HG03442 (cell line): ENCODE data around the gene TWF2.

ENCODE experiments used
- ATAC-seq: cut with Tn5 transposase; IDR thresholded peaks from one replicate; pipeline ENCODE4 v1.9.1; 2021; ENCODE audit warnings: mild to moderate bottlenecking, moderate library complexity; ENCODE audit not compliant: unreplicated experiment

TWF2 gene

DNA sequence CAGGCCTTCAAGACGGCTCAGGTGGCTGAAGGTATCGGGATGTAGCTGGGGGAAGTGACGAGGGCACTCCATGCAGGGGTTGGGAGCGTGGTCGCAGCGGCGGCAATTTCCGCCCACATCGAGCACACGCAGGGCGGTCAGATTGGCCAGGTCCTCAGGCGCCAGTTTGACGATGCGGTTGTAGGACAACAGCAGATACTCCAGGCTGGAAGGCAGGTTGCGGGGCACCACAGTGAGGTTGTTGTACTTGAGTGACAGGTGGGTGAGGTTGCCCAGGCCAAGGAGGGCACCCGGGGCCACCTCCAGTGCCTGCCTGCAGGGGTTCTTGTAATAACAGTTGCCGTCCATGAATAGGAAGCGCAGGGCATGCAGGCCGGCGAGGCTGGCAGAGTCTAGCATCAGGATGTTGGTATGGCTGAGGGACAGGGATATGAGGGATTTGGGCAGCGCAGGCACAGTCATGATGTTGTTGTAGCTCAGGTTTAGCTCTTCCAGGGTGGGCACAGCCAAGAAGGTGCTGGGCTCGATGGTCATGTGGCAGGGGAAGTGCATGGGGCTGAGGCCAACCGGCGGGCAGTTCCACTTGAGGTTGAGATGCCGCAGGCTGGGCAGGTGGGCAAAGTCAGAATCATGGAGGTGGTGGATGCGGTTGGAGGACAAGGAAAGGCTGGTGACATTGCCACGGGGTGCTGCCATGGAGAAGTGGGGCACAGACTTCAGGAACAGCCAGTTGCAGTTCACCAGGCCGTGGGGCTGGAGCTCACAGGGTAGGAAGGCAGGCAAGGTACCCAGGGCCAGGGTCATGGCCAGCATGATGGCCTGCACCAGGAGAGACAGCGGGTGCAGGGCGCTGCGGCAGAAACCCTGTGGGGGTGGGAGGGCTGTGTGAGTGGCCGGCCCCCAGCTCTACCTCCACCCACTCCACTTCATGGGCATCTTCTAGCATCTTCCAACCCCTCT, 15.2 kb downstream of the TWF2 start:
- no peak for ATAC-seq

DNA sequence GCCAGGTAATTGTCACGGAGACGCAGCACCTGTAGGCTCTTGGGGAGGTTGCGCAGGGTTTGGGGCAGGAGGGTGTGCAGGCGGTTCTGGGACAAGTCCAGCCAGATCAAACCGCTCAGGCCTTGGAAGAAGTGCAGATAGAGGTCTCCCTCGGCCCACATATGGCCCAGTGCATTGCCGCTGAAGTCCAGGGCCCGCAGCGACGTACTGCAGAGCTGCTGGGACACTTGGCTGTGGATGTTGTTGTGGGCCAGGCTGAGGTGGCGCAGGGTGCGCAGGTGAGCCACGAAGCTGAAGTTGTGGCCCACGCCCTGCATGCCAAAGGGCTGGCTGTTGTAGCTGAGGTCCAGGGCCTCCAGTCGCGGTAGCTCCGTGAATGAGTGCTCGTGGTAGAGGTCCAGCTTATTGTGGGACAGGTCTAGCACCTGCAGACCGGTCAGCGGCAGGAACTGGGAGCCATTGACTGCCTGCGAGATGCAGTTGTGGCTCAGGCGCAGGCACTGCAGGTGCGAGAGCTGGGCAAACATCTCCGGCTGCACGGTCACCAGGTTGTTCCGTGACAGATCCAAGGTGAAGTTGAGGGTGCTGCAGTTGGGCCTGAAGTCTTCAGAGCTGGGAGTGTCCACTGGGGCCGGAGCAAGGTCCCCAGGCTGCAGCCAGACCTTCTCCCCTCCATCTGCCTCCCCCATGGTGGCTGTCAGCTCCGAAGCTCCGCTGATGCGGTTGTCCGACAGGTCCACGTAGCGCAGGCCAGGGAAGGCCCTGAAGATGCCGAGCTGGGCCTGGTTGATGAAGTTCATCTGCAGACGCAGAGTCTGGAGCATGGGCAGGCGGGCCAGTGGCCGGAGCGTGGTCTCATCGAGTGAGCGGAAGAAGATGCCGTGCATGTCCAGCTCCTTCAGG, 16.4 kb downstream of the TWF2 start:
- ATAC-seq: no peak

DNA sequence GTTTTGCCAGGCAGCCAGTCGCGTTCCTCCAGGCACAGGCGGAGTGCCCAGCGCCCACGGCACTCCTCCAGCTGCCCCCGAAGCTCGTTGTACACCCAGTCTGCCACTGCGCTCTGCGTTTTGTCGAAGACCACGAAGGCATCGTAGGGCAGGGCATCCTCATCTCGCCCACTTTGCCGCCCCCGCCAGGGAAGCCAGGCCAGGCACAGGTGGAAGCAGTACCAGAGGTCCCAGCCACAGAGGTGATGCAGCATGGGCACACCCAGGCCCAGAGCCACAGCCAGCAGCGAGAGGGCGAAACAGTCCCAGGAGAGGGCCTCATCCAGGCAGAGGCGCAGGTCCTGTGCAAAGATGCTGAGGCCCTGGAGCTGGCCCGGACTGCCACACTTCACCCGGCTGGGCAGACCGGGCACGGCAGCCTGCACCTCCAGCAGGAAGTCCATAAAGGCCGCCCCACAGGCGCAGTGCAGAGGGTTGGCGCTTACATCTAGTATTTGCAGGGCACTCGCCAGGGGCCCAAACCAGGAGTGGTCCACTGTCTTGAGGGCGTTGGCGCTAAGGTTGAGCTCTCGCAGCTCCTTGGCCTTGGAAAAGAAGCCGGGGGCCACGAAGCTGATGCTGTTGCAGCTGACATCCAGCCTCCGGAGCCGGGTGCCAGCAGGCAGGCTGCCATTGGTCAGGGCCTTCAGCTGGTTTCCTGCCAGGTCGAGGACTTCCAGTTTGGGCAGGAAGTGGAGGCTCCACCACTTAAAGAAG, 17.2 kb downstream of the TWF2 start:
- ATAC-seq: no peak

DNA sequence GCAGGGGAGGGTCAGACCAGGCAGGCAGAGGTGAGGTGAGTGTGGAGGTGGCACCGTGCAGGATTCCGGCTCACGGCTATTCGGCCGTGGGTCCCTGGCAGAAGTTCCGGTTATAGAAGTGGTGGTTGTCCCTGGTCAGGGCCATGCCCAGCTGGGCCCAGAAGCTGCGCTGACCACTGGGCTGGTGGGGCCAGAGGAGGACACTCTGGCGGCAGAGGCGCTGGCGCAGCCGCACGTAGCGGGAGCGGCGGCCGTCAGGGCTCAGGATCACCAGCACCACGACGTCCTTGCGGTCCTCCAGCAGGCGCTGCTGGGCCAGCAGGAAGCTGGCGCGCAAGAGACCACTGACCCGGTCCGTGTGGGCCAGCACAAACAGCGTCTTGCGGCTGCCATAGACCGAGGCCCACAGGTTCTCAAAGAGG, 17.8 kb downstream of the TWF2 start:
- no peak for ATAC-seq

DNA sequence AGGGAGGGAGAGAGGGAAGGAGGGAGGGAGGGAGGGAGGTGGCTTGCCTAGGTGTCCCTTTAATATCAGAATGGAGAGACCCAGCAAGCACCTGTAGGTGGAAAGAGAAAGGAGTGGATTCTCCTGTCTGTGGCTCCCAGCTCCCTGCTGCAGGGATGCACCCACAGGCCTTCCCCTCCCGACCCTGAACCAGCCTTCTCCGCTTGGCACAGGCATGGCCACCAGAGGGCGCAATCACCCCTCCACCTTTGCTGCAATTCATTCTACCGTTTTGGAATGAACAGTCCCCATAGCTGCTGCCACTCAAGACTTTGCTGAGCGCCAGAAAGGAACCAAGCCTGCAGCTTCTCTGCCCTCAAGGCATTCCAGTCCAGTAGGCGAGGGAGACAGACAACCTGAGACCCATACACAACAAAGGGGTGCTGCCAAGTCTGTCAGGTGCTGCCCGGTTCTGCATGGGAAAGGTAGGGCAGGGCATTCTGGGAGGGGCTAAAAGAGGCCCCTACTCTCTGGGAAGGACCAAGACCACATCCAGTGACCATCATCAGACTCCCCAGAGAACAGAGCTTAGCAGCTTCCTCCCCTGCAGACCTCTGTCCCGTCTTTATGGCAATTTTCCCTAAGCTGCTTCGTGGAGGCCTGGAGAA, 18.5 kb downstream of the TWF2 start:
- ATAC-seq: no peak

DNA sequence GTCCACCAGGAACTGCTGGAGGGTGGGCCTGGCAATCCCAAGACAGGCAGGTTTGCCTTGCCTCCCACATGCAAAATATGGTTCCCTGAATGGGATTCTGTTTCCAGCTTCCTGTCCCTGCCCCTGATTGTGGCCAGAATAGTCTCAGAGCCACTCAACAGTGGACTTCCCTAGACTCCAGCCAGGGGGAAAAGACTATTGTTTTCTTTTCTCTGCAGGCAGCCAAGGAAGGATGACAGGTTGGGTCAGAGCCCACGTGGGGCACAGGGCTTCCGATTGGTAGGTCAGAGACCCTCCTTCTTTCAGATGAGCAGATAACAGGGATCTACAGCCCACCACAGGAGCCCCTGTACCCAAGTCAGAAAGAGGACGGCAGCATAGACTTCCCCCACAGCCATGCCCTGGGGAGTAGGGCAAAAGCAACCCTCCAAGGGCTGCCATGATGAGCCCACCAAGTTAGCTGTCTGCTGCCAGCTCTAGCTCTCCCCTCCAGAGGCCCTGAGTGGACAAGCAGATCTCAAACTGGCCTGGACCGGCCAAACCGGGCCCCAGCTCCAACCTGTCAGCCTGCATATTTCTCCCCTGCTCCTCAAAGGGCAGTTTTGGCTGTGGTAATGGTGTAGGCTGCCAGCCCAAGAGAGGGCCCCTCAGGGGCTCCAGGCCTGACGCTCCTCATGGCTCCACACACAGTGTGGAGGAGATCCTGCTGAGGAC, 19.9 kb downstream of the TWF2 start:
- ATAC-seq: no peak

DNA sequence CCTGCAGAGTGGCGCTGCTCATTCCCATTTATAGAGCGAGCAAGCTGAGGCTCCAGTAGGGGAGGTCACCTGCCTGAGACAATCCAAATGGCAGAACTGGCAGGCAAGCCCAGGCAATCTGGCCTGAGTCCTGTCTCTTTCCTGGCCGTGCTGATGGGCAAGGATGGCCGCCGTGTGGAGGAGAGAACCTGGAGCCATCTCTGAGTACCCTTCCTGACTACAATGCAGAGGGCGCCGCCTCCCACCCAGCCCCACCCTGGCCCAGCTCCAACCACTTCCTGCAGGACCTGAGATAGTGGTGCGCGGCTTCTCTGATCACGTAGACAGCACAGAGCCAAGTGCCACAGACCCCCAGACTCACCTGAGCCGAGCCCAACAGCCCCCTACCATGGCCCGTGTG, 20.5 kb downstream of the TWF2 start:
- ATAC-seq: no peak

DNA sequence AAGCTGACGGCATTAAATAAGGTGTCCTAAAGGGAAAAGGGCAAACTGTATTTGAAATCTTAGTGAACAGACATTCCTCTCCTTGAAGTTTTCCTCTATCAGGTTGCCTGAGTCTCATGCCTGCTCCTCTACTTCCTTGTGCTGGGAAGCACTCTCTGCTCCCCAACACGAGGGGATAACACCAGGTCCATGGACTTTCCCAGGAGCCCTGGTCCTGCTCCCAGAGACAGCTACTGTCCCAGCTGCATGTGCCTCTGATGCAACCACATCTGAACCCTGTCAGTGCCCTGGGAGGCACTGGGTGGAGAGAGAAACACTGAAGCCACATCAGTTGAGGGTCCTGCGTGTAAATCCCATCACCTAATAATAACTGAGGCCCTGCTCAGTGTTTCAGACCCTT, 20.9 kb downstream of the TWF2 start:
- ATAC-seq: no peak

DNA sequence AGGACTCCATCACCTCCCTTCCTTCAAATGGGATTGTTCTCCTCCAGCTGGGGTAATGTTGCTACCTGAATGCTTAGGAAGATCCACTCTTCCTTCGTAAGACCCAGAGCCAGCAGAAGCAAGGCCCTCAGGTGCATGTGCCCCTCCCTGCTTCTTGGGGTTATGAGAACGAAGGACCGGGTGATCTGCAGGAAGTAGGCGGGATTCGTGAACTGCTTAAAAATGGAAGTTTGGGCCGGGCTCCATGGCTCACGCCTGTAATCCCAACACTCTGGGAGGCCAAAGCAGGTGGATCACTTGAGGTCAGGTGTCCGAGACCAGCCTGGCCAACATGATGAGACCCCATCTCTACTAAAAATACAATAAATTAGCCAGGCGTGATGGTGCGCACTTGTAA, 21.6 kb downstream of the TWF2 start:
- no peak for ATAC-seq

DNA sequence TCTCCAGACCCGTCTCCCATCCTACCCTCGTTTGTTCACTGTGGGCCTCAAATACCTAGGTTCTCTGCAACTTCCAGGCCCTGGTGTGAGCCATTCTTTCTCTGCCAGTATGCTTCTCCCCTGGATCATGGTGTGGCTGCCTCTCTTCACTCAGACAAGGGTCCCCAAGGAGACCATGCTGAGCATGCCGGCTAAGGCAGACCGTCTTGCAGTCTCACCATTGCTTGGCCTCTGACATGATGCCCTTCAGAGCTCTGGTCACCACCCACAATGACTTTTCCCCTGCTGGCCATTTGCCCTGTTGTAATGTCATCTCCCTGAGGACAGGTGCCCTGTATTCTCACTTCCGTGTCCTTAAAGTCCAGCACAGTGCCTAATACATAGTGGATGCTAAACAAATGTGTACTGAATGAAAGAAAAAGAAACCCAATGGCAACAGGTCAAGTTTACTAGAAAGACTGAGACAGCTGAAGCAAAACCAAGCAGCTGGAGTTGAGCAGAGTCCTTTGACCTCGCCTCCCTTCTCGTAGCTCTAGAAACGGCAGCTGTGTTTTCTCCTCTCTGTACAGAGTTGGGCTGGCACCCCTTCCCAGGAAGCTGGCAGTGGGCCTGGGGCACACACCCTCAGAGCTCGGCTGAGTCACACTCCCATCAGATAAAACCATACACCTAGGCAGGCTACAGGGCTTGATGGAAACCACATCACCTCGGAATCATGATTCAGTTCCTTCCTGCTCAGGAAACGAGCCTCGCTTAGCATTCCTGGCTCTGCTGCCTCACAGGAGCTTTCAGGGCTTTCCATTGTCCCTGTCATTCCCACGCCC, 22.2 kb downstream of the TWF2 start:
- no peak for ATAC-seq

DNA sequence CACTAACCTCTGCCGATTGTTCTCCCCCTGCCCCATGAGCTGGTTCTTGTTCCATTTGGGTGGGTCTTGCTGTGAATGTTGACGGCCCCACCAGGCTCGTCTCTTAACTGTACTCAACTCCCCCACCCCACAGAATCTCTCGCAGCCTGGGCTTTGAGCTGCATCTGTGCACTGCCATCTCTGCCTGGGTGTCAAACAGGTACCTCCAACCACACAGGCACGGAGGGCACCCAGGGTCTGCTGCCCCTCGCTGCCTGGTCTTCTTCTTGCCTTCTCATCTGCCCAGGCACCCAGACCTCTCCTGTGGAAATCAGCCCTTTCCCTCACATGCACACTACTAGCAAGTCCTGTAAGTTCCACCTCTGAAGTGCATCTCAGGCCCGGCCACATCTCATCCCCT, 23.6 kb downstream of the TWF2 start:
- no peak for ATAC-seq

DNA sequence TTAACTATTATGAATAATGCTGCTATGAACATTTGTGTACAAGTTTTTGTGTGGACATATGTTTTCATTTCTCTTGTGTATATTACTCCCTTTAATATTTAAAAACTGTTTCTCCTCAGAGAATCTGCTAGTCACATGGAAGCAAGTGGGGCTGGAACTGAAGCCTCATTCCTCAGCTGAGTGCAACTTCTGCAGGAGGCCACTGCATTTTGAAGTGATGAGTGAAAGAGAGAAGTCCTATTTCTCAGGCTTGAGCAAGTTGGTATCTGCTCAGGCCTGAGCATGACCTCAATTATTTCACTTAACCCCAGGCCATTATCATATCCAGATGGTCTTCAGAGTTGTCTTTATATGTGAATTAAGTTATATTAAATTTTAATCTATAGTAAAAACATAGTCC, 25.1 kb downstream of the TWF2 start:
- ATAC-seq: no peak

DNA sequence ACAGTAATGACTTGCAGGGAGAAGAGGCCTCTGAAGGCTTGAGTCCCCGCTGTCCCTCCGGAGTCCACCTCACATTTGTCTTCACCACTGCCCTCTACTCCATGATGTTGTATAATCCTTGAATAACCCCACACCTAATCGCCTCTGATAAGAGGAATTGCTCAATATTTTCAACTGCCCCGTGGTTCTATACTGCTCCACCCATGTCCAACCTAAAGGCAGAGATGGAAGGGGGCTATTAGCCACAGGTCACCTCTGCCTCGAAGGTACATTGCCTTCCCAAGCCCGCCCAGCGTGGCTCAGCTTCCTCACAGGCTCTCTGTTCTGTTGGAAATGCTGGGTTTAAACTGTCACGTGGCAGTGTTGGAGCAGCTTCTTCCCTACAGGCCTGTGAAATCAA, 26.0 kb downstream of the TWF2 start:
- no peak for ATAC-seq

DNA sequence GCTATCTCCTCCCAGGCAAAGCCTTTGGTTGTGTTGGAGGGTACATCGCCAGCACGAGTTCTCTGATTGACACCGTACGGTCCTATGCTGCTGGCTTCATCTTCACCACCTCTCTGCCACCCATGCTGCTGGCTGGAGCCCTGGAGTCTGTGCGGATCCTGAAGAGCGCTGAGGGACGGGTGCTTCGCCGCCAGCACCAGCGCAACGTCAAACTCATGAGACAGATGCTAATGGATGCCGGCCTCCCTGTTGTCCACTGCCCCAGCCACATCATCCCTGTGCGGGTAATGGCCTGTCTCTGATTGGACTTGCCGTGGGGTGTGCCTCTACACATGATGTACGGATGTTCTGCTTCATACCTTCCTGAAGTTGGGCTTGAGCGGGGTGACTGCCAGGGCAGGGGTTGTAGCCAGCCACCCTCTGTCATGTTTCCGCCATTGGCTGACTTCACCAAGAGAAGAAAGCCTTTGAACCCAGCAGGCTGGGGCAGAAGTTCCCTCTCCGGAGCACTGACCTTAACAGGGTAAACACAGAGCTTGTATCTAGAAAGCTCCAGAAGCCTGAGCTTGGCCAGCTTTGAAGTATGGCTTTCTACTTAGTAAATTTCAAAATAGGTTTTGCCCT, 27.6 kb downstream of the TWF2 start:
- no peak for ATAC-seq

DNA sequence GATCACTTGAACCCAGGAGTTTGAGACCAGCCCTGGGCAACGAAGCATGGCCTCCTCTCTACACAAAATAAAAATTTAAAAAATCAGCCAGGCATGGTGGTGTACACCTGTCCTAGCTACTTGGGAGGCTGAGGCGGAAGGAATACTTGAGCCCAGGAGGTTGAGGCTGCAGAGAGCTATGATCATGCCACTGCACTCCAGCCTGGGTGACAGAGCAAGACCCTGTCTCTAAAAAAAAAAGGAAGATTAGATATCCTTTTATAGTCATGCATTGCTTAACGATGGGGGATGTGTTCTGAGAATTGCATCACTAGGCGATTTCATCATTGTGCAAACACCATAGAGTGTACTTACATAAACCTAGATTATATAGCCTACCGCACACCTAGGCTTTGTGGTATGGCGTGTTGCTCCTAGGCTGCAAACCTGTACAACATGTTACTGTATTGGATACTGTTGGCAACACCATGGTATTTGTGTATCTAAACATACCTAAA, 28.4 kb downstream of the TWF2 start:
- ATAC-seq: no peak

DNA sequence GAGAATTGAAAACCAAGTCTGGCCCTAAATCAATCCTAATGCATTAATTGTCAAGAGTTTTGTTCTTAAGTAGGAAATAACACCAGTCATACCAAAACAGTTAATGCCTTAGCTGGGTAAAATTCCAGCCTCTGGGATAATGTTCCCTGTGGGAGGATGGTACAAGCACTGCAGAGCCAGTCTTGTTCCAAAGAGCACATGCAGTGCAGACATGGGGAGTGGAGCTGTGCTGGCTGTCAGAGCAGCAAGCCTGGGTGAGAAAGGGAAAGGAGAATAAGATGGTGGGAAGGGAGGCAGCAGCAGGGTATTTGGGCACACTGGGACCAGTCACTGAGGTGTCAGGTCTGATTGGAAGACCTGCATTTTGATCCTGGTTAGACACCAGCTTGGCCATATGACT, 28.9 kb downstream of the TWF2 start:
- no peak for ATAC-seq

DNA sequence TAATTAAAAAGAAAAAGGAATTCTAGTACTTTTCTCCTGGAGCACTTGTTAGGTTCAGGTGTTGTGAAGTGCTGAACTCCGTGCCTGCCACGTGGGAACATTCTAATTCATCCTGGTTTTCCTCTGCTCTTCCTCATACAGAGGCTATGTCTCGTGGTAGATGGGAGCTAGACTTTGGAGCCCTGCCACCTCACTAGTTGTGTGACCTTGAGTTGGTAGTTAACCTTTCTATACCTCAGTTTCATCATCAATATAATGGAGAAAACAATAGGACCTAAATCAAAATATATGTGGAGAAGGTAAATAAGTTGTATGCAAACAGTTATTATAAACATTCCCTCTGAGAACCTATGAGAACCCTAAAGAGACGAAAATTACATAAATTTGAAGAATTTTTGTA, 30.4 kb downstream of the TWF2 start:
- ATAC-seq: no peak

DNA sequence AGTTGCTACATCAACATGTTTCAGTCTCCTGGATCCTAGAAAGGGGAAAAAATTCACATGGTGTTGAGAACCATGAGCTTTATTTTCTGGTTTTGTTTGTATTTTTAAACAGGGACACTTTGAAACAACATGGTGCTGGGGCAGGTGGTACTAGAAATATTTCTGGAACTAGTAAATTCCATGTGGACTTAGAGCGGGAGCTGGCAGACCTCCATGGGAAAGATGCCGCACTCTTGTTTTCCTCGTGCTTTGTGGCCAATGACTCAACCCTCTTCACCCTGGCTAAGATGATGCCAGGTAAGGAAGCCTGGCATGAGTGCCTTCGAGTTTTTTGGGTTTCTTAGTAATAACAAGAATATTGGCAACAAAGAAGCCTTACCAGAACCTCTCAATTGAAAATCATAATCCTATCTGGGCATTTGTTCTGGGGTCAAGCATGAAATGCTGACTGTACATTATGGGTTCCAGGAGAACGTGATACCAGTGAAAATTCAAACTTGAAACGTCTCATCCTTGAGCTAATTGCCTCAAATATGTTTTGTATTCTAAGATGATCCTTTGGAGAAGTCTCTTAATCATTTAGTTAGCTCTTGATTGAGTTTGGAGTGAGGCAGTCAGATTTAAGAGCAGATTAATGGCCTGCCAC, 33.1 kb downstream of the TWF2 start:
- ATAC-seq: no peak
